ENCODE data around the gene DOK3. TPM values are rescaled to one million over a fixed set of nuclear protein-coding genes. Genes with fewer than 3 reads are reported as not detected.

Gene DOK3
- total and polyA plus RNA-seq, 10 of the 15 experiments (the other 5 are each of a cell fraction or from before 2014, with no cell fraction given) = 6.6 to 107 (median 52.1) TPM

DNA sequence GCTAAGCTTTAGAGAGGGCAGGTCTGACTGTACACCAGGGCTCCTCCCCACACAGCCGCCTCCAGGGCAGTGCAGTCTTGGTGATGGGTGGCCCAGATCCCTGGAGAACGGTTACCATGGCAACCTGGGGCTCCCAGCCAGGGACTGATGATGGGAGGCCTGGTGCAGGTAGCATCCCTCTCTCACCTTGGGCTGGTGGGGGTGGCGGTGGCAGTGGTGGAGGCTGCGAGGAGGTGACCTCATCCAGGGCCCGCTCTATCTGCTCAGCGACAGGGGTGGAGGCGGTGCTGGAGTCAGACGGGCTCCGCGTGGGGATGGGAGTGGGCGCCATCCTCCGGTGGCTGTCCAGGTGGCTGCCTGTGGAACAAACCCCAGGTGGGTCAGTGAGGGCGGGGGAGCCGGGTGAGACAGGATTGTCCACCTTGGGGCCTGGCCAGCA is 50.7 kb downstream of the DOK3 start:
- 74% methylated on average over 14 of the region's 14 CpGs for WGBS (ENCODE audit: insufficient coverage, insufficient replicate concordance, low lambda C conversion rate, missing lambda C conversion rate)
- DNase-seq (ENCODE audit: low read depth, low spot score) (no peak), ATAC-seq (no peak), FAIRE-seq (no peak)
- H3K4me1 ChIP-seq (ENCODE audit: control insufficient read depth, insufficient read depth, low read length) = peaks cover 2% of the 10 kb centered on the region
- H3K4me3 ChIP-seq = no peak overlapping the region
- H3K36me3 ChIP-seq (ENCODE audit: control insufficient read depth in 2 of 2, insufficient read depth in 2 of 2, low read length in 1 of 2) = no peaks in the 10 kb centered on the region
- in situ Hi-C loops (cut with MboI) = no loop called here
- H3K4me2 ChIP-seq (ENCODE audit: control insufficient read depth, insufficient read depth) = no peak overlapping the region
- H3K27me3 ChIP-seq (replicated peaks in 1 of 2; ENCODE audit: control insufficient read depth in 2 of 2, insufficient read depth in 2 of 2, low read length in 1 of 2) = no peaks in the 10 kb centered on the region
- H2AFZ ChIP-seq (ENCODE audit: control insufficient read depth, low read depth, low read length) = no peak overlapping the region
- peak; percentile 46; the same call in 1 of the 2 replicates for TF ChIP-seq BMI1 (IDR thresholded peaks at IDR 0.05; ENCODE audit: borderline replicate concordance)
- TF ChIP-seq GABPA (IDR thresholded peaks at IDR 0.05; ENCODE audit: low read depth) = no peak
- no peak overlapping the region for H3K9ac ChIP-seq (ENCODE audit: control insufficient read depth, insufficient read depth, low read length)
- H3K9me3 ChIP-seq (replicated peaks; ENCODE audit: control insufficient read depth, insufficient read depth, low read length) = no peaks in the 10 kb centered on the region
- BruUV-seq (replicated peaks) = no TSS peak
- ChIA-PET POLR2A (interaction anchor here (1.1 kb wide), 1 partner anchor 71 kb away, joined by 3 read pairs; no protein-coding TSS in a partner anchor), CTCF (interaction anchor here (1.3 kb wide), 1 partner anchor 69 kb away, joined by 3 read pairs; no protein-coding TSS in a partner anchor), RAD21 (ENCODE audit: unreplicated experiment) (no interaction called here), SMC1A (ENCODE audit: uncharacterized antibody, unreplicated experiment) (no interaction called here)
- intact Hi-C loops (cut with micrococcal nuclease; ENCODE audit: unreplicated experiment) = no loop called here
- no peaks in the 10 kb centered on the region for H4K20me1 ChIP-seq (ENCODE audit: control insufficient read depth, insufficient read depth)
- no peak overlapping the region for H3K27ac ChIP-seq (ENCODE audit: control insufficient read depth, insufficient read depth)
- no peaks in the 10 kb centered on the region; the same call in 1 of the 2 replicates for H3K79me2 ChIP-seq (ENCODE audit: control insufficient read depth, insufficient read depth, low read length)

DNA sequence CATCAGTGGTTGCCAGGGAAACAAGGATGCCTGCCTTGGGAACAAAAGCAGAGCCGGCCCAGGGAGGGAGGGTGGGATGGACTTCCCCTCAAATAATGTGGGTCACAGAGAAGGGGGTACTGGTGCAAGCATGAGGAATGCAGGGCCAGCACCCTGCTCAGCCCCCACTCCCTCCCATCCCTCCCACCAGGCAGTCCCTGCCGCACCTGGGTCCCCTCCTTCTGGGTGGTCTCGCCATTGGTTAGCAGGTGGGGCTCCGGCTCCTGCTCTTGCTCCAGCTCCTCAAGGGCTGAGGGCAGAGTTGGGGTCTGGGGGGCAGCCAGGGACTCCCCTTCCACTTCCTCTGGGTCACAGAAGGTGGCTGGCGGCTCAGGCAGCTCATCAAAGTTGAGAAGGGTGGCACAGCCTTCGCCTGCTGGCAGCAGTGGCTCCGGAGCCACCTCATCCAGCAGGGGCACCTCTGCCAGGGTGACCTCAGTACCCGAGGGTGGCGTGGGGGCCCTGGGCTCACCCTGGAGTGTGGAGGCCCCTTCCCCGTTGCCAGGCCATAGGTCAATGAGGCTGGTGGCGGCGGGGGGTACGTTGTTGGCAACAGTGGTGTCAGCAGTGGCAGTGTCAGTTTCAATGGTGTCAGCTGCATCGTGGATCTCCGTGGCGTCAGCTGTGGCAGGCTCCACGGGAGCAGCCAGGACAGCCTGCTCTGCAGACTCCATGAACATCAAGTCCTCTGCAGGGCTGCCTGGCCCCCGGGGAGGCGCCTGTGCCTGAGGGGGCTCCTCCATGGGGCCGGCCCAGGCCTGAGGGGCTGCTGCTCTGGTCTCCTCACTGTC is 51.6 kb downstream of the DOK3 start:
- ChIA-PET CTCF (interaction anchor here (0.6 to 16.4 kb wide), 18 partner anchors 10 to 148 kb away, joined by 3 to 391 read pairs (median 6); partner anchors contain the start of genes DOK3, MXD3, PDLIM7 and PFN3), SMC1A (ENCODE audit: uncharacterized antibody, unreplicated experiment) (interaction anchor here (0.8 to 2.4 kb wide), 12 partner anchors 11 to 344 kb away, joined by 3 to 16 read pairs (median 6); partner anchors contain the start of genes GRK6 and PDLIM7)
- no peak for FAIRE-seq
- TF ChIP-seq, protein P1, sequence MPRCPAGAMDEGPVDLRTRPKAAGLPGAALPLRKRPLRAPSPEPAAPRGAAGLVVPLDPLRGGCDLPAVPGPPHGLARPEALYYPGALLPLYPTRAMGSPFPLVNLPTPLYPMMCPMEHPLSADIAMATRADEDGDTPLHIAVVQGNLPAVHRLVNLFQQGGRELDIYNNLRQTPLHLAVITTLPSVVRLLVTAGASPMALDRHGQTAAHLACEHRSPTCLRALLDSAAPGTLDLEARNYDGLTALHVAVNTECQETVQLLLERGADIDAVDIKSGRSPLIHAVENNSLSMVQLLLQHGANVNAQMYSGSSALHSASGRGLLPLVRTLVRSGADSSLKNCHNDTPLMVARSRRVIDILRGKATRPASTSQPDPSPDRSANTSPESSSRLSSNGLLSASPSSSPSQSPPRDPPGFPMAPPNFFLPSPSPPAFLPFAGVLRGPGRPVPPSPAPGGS (IDR thresholded peaks at IDR 0.05; ENCODE audit: borderline replicate concordance, insufficient read depth, low read depth, low read length, poor library complexity, severe bottlenecking) = no peak
- TF ChIP-seq SMC3 (IDR thresholded peaks at IDR 0.05; ENCODE audit: borderline replicate concordance, low read length) (no peak), RUNX3 (IDR thresholded peaks at IDR 0.05; ENCODE audit: low read length) (no peak), CHD4 (IDR thresholded peaks at IDR 0.05) (no peak), MXI1 (IDR thresholded peaks at IDR 0.05; ENCODE audit: low read depth, low read length) (no peak), SIX5 (IDR thresholded peaks at IDR 0.05; ENCODE audit: low read depth, low read length, severe bottlenecking) (no peak)
- TF ChIP-seq, protein P2, sequence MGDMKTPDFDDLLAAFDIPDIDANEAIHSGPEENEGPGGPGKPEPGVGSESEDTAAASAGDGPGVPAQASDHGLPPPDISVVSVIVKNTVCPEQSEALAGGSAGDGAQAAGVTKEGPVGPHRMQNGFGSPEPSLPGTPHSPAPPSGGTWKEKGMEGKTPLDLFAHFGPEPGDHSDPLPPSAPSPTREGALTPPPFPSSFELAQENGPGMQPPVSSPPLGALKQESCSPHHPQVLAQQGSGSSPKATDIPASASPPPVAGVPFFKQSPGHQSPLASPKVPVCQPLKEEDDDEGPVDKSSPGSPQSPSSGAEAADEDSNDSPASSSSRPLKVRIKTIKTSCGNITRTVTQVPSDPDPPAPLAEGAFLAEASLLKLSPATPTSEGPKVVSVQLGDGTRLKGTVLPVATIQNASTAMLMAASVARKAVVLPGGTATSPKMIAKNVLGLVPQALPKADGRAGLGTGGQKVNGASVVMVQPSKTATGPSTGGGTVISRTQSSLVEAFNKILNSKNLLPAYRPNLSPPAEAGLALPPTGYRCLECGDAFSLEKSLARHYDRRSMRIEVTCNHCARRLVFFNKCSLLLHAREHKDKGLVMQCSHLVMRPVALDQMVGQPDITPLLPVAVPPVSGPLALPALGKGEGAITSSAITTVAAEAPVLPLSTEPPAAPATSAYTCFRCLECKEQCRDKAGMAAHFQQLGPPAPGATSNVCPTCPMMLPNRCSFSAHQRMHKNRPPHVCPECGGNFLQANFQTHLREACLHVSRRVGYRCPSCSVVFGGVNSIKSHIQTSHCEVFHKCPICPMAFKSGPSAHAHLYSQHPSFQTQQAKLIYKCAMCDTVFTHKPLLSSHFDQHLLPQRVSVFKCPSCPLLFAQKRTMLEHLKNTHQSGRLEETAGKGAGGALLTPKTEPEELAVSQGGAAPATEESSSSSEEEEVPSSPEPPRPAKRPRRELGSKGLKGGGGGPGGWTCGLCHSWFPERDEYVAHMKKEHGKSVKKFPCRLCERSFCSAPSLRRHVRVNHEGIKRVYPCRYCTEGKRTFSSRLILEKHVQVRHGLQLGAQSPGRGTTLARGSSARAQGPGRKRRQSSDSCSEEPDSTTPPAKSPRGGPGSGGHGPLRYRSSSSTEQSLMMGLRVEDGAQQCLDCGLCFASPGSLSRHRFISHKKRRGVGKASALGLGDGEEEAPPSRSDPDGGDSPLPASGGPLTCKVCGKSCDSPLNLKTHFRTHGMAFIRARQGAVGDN (IDR thresholded peaks at IDR 0.05) = no peak

More for the DNA sequence above, 51.6 kb downstream of the DOK3 start:
- Histone ChIP-seq H3K4me1 (ENCODE audit: control insufficient read depth, insufficient read depth, low read length) (peaks cover 10% of the 10 kb centered on the region), H3K4me2 (ENCODE audit: control insufficient read depth, insufficient read depth) (no peak overlapping the region), H3K9ac (ENCODE audit: control insufficient read depth, insufficient read depth, low read length) (no peak overlapping the region), H3K79me2 (ENCODE audit: control insufficient read depth, insufficient read depth, low read length) (no peaks in the 10 kb centered on the region; the same call in 1 of the 2 replicates), H4K20me1 (ENCODE audit: control insufficient read depth, insufficient read depth) (no peaks in the 10 kb centered on the region), H3K4me3 (no peak overlapping the region), H3K9me3 (replicated peaks; ENCODE audit: control insufficient read depth, insufficient read depth, low read length) (no peaks in the 10 kb centered on the region), H3K27me3 (replicated peaks in 1 of 2; ENCODE audit: control insufficient read depth in 2 of 2, insufficient read depth in 2 of 2, low read length in 1 of 2) (no peaks in the 10 kb centered on the region), H3K36me3 (ENCODE audit: control insufficient read depth in 2 of 2, insufficient read depth in 2 of 2, low read length in 1 of 2) (no peaks in the 10 kb centered on the region), H2AFZ (ENCODE audit: control insufficient read depth, low read depth, low read length) (no peak overlapping the region), H3K27ac (ENCODE audit: control insufficient read depth, insufficient read depth) (no peak overlapping the region)
- in situ Hi-C loops (cut with MboI) (no loop called here), intact Hi-C loops (cut with micrococcal nuclease; ENCODE audit: unreplicated experiment) (loop anchor here (1.0 to 2.0 kb wide), 4 partner anchors 39 to 343 kb away; partner anchors contain the start of gene PDLIM7)
- no peak for ATAC-seq
- no TSS peak for BruUV-seq (replicated peaks)
- POLR2A ChIA-PET = interaction anchor here (1.0 to 2.0 kb wide), 4 partner anchors 35 to 55 kb away, joined by 3 to 14 read pairs (median 4); no protein-coding TSS in a partner anchor
- 71% methylated on average over 19 of the region's 20 CpGs for WGBS (ENCODE audit: insufficient coverage, insufficient replicate concordance, low lambda C conversion rate, missing lambda C conversion rate)
- RAD21 ChIA-PET (ENCODE audit: unreplicated experiment) = interaction anchor here (0.9 to 6.8 kb wide), 14 partner anchors 13 to 145 kb away, joined by 3 to 108 read pairs (median 6); partner anchors contain the start of genes GRK6, PDLIM7 and PRR7
- no peak for DNase-seq (ENCODE audit: low read depth, low spot score)

Data from GM12878 (cell line).